Type B pancreatic cell (in vitro differentiated cells): ENCODE results near the gene CCPG1. TPM values are rescaled to one million over a fixed set of nuclear protein-coding genes. Genes with fewer than 3 reads are reported as not detected.
"Not testable (repeated sequence)": the region's sequence is repeated elsewhere in the genome, so short reads cannot be mapped to it uniquely, and the experiment has no call there.

ENCODE experiments used
- DNase-seq: peaks from one replicate; pipeline ENCODE4 v3.0.0; 2021; ENCODE audit warnings: mixed read lengths; ENCODE audit not compliant: unreplicated experiment; ENCODE audit errors: extremely low spot score
- H3K27ac Mint-ChIP-seq: 2 replicates; pipeline ENCODE4 v1.8.0; 2021; ENCODE audit warnings: mild to moderate bottlenecking, mixed read lengths
- H3K27me3 Mint-ChIP-seq: 2 replicates; pipeline ENCODE4 v1.8.0; 2021; ENCODE audit warnings: mixed read lengths
- H3K36me3 Mint-ChIP-seq: 2 replicates; pipeline ENCODE4 v1.8.0; 2021; ENCODE audit warnings: mixed read lengths
- H3K4me1 Mint-ChIP-seq: one replicate; pipeline ENCODE4 v1.8.0; 2021; ENCODE audit warnings: mixed read lengths; ENCODE audit not compliant: unreplicated experiment
- H3K4me3 Mint-ChIP-seq: 2 replicates; pipeline ENCODE4 v1.8.0; 2021; ENCODE audit warnings: mild to moderate bottlenecking, mixed read lengths
- H3K9me3 Mint-ChIP-seq: 2 replicates; pipeline ENCODE4 v1.8.0; 2021; ENCODE audit warnings: mixed read lengths
- long read RNA-seq: library from polyadenylated mRNA; unstranded; transcript quantifications from one replicate; pipeline ENCODE4 v2.0.0, GENCODE V29; 2020
- total RNA-seq: library from RNA; stranded (reverse); gene quantifications from 2 replicates; pipeline ENCODE4 v1.2.1, GENCODE V29; 2021; ENCODE audit warnings: low replicate concordance
- TF ChIP-seq, protein P1 (sequence below): fragments of 200-600 bp; sonication (generic); conservative IDR thresholded peaks from 2 replicates; pipeline ENCODE4 v1.5.0; 2021; ENCODE audit warnings: antibody characterized with exemption, mild to moderate bottlenecking

The CCPG1 gene, protein sequence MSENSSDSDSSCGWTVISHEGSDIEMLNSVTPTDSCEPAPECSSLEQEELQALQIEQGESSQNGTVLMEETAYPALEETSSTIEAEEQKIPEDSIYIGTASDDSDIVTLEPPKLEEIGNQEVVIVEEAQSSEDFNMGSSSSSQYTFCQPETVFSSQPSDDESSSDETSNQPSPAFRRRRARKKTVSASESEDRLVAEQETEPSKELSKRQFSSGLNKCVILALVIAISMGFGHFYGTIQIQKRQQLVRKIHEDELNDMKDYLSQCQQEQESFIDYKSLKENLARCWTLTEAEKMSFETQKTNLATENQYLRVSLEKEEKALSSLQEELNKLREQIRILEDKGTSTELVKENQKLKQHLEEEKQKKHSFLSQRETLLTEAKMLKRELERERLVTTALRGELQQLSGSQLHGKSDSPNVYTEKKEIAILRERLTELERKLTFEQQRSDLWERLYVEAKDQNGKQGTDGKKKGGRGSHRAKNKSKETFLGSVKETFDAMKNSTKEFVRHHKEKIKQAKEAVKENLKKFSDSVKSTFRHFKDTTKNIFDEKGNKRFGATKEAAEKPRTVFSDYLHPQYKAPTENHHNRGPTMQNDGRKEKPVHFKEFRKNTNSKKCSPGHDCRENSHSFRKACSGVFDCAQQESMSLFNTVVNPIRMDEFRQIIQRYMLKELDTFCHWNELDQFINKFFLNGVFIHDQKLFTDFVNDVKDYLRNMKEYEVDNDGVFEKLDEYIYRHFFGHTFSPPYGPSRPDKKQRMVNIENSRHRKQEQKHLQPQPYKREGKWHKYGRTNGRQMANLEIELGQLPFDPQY
- total RNA-seq: 26.5 and 31.0 TPM in 2 replicates
- long read RNA-seq, full-length matches to known transcripts: 161 of 173 reads
- long read RNA-seq, partial matches to known transcripts: 4 of 173 reads
- long read RNA-seq, other reads (novel, unspliced or antisense): 8 of 173 reads

DNA sequence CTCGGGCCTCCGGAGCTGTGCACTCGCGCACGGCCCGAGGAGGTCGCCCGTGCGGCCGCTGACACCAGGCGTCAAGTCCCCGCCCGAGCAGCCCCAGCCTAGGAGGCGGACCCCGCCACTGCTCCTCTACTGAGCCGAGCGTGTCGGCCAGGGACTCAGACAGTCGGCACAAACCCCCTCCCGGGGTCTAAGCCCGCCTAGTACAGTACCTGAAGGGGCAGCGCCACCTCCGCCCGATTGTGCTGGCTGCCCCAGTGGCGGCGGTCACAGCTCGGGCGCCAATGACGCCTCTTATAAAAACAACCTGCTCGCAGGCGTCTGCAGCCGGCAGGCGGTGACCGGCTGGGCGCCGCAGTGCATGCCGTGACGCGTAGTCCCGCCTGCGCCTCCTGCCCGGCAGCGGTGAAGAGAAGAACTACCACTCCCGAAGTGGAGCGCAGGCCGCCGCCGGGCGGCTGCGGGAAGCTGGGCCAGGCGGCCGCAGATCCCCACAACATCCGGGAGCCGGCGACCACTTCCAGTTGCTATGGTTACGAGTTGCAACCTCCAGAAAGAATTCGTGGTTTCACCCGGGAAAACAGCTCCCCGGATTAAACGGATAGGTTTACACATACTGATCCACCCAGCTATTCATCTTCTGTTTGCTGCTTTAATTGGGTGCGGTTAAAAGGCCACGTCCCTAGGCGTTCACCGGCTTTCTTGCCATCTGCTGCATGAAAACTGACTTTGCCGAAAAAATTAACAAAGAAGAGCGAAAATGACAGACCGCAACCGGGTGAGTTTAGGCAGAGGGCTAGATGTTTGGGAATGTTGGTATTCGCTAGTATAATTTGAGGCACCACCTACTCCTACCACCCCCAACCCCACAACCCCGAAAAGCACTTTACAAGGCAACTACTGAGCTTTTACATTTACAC lies at the start of gene CCPG1, which contains the start of gene PIERCE2:
Gene CCPG1, minus strand, starts transcription at position 348 of the 917 bp plus-strand sequence. CDS start 18,935 bp downstream, outside the sequence.
Gene PIERCE2, plus strand, starts transcription at position 484 of the 917 bp plus-strand sequence. Its CDS starts 274 bp downstream, at position 758.
- DNase-seq: peak; percentile 95
- TF ChIP-seq, protein P1, sequence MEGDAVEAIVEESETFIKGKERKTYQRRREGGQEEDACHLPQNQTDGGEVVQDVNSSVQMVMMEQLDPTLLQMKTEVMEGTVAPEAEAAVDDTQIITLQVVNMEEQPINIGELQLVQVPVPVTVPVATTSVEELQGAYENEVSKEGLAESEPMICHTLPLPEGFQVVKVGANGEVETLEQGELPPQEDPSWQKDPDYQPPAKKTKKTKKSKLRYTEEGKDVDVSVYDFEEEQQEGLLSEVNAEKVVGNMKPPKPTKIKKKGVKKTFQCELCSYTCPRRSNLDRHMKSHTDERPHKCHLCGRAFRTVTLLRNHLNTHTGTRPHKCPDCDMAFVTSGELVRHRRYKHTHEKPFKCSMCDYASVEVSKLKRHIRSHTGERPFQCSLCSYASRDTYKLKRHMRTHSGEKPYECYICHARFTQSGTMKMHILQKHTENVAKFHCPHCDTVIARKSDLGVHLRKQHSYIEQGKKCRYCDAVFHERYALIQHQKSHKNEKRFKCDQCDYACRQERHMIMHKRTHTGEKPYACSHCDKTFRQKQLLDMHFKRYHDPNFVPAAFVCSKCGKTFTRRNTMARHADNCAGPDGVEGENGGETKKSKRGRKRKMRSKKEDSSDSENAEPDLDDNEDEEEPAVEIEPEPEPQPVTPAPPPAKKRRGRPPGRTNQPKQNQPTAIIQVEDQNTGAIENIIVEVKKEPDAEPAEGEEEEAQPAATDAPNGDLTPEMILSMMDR: peak; percentile 85
- H3K36me3 Mint-ChIP-seq: no peaks in the 10 kb centered on the region
- H3K9me3 Mint-ChIP-seq: no peaks in the 10 kb centered on the region
- H3K27ac Mint-ChIP-seq: peak within 1 kb of the TSS; percentile 90
- peak within 1 kb of the TSS; percentile 96 for H3K4me3 Mint-ChIP-seq
- no peaks in the 10 kb centered on the region for H3K27me3 Mint-ChIP-seq
- H3K4me1 Mint-ChIP-seq: peaks cover 15% of the 10 kb centered on the region

- peaks cover 18% of the 10 kb centered on the region for H3K36me3 Mint-ChIP-seq
- no peak overlapping the region for H3K27ac Mint-ChIP-seq
- no peaks in the 10 kb centered on the region for H3K4me1 Mint-ChIP-seq
- H3K9me3 Mint-ChIP-seq: no peaks in the 10 kb centered on the region
- no peak for DNase-seq
- TF ChIP-seq, protein P1: no peak
- H3K4me3 Mint-ChIP-seq: no peak overlapping the region
- no peaks in the 10 kb centered on the region for H3K27me3 Mint-ChIP-seq
These were observed 49.4 kb upstream of the CCPG1 start for GRCh38 chr15:55457401-55458022.

DNA sequence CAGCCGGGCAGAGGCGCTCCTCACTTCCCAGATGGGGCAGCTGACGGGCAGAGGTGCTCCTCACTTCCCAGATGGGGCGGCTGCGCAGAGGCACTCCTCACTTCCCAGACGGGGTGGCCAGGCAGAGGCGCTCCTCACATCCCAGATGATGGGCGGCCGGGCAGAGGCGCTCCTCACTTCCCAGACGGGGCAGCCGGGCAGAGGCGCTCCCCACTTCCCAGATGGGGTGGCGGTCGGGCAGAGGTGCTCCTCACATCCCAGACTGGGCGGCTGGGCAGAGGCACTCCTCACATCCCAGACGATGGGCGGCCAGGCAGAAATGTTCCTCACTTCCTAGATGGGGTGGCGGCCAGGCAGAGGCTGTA lies 38.9 kb upstream of the CCPG1 start:
- H3K27ac Mint-ChIP-seq, DNase-seq, H3K4me1 Mint-ChIP-seq, H3K4me3 Mint-ChIP-seq, H3K9me3 Mint-ChIP-seq, H3K27me3 Mint-ChIP-seq: not testable (repeated sequence)
- H3K36me3 Mint-ChIP-seq: peaks cover 13% of the 10 kb centered on the region

DNA sequence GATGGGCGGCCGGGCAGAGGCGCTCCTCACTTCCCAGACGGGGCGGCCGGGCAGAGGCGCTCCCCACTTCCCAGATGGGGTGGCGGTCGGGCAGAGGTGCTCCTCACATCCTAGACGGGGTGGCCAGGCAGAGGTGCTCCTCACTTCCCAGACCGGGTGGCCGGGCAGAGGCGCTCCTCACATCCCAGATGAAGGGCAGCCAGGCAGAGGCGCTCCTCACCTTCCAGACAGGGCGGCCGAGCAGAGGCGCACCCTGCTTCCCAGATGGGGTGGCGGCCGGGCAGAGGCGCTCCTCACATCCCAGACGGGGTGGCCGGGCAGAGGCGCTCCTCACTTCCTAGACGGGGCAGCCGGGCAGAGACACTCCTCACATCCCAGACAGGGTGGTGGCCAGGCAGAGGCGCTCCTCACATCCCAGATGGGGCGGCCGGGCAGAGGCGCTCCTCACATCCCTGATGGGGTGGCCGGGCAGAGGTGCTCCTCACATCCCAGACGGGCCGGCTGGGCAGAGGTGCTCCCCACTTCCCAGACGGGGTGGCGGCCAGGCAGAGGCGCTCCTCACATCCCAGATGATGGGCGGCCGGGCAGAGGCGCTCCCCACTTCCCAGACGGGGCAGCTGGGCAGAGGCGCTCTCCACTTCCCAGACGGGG lies 38.3 kb upstream of the CCPG1 start:
- not testable (repeated sequence) for H3K27me3 Mint-ChIP-seq, H3K4me1 Mint-ChIP-seq, H3K27ac Mint-ChIP-seq, H3K4me3 Mint-ChIP-seq, H3K9me3 Mint-ChIP-seq, DNase-seq
- H3K36me3 Mint-ChIP-seq: peaks cover 13% of the 10 kb centered on the region

DNA sequence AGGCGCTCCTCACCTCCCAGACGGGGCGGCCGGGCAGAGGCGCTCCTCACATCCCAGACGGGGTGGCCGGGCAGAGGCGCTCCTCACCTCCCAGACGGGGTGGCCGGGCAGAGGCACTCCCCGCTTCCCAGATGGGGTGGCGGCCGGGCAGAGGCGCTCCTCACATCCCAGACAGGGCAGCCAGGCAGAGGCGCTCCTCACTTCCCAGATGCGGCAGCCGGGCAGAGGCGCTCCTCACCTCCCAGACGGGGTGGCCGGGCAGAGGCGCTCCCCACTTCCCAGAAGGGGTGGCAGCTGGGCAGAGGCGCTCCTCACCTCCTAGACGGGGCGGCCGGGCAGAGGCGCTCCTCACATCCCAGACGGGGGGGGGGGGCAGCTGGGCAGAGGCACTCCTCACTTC lies 37.8 kb upstream of the CCPG1 start:
- H3K27ac Mint-ChIP-seq, H3K27me3 Mint-ChIP-seq, H3K4me3 Mint-ChIP-seq, DNase-seq, H3K9me3 Mint-ChIP-seq, H3K4me1 Mint-ChIP-seq: not testable (repeated sequence)
- peaks cover 13% of the 10 kb centered on the region for H3K36me3 Mint-ChIP-seq

DNA sequence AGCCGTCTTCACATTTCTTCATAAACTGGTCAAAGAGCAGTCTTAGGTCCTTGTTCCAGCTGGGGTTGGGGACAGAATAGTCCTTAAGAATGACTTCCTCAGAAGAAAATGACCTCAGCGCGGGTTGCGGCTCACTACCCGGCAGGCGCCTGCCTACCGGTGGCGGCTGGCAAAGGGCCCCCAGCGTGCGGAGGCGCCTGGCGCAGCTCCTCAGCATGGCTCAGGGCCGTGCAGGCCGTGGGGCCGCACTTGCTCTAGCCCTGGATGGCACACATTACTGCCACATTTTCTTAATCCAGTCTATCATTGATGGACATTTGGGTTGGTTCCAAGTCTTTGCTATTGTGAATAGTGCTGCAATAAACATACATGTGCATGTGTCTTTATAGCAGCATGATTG lies 35.0 kb upstream of the CCPG1 start:
- H3K36me3 Mint-ChIP-seq, H3K4me1 Mint-ChIP-seq, DNase-seq, H3K27ac Mint-ChIP-seq, H3K4me3 Mint-ChIP-seq, H3K9me3 Mint-ChIP-seq, H3K27me3 Mint-ChIP-seq: not testable (repeated sequence)
